DMS153 (cell line): ENCODE measurements around the gene CDHR3.
A peak's percentile ranks its signal among the peaks of the same experiment; 100 is the strongest.
"Not testable (repeated sequence)": the region's sequence is repeated elsewhere in the genome, so short reads cannot be mapped to it uniquely, and the experiment has no call there.

Experiments used
- DNase-seq: peaks from one replicate; lab custom pipeline; 2025; lab: John Stamatoyannopoulos, UW

The CDHR3 gene, protein sequence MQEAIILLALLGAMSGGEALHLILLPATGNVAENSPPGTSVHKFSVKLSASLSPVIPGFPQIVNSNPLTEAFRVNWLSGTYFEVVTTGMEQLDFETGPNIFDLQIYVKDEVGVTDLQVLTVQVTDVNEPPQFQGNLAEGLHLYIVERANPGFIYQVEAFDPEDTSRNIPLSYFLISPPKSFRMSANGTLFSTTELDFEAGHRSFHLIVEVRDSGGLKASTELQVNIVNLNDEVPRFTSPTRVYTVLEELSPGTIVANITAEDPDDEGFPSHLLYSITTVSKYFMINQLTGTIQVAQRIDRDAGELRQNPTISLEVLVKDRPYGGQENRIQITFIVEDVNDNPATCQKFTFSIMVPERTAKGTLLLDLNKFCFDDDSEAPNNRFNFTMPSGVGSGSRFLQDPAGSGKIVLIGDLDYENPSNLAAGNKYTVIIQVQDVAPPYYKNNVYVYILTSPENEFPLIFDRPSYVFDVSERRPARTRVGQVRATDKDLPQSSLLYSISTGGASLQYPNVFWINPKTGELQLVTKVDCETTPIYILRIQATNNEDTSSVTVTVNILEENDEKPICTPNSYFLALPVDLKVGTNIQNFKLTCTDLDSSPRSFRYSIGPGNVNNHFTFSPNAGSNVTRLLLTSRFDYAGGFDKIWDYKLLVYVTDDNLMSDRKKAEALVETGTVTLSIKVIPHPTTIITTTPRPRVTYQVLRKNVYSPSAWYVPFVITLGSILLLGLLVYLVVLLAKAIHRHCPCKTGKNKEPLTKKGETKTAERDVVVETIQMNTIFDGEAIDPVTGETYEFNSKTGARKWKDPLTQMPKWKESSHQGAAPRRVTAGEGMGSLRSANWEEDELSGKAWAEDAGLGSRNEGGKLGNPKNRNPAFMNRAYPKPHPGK

DNA sequence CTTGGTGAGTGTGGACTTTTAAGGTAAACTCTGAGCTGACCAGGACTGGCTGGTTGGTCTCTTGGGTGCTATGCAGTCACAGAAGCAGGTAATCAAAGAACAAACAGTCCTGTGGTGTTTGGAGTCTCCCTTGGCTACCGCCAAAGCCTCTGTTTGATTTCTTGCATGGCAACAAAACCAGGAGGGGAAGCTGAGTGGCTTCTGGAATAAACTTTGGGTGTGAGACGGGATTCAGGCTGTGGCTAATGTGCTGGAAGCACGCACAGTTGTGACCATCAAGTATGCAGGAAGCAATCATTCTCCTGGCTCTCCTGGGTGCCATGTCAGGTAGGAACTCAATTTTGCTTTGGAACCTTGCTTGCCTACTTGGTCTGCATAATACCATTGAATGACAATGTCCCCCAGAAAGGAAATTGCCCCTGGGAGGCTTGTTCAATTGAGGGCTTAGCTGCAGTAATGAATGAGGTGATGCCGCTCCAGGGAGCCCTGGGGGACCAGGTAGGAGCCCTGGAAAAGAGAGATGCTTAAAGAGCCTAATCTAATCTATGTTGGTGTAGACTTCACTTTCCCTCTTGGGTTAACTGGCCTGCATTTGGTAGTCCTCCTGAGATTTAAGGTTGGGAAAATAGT, at the start of gene CDHR3:
TSS of gene CDHR3 (plus strand) at position 227 of the 630 bp plus-strand sequence. CDS start at position 282, 55 bp downstream.
- peak; percentile 96 for DNase-seq

DNA sequence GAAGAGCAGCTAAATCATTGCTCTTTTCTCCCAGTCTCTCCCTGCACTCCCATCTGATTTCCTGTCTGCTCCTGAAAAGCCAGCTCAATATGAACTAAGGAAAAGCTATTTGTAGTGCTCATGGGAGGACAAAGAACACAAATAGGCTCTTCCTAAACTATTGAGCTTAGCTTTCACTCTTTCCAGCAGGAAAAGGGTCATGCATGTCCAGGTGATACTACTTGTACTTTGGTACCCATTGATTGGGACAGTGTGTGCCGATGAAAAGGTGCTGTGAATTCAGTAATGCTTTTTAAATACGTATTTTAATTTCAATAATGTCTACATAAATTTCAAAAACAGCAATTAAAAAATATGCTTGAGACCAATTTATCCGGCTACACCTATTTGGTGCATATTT, 49.1 kb upstream of the CDHR3 start:
- no peak for DNase-seq

DNA sequence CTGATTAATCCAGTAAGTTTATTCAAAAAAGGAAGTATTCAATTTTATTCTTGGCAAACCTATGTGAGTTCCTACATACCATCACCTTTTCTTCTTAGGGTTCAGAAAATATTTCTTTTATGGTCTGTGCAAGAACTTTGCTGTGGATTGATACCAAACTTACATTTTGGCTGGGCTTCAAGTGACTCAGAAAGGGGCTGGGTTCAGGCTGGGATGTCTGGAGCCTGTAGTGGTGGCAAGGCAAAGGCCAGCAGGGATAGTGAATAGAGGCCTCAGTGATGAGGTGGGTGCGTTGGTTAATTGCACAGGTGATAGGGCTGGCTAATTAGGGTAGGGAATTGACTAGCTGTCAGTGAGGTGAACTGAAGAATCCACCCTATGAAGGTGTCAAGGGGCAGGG, 46.5 kb upstream of the CDHR3 start:
- DNase-seq, result no peak

DNA sequence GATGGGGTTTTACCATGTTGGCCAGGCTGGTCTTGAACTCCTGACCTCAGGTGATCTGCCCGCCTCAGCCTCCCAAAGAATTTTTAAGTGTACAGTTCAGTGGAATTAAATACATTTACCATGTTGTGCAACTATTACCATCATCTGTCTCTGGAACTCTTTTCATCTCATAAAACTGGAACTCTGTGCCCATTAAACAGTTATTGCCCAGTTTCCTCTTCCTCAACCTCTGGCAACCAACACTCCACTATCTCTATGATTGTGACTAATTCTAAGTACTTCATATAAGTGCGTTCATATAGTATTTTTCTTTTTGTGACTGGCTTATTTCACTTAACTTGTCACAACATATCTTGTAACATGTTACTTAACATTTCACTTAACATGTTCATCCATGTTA, 45.4 kb upstream of the CDHR3 start:
- no peak for DNase-seq

DNA sequence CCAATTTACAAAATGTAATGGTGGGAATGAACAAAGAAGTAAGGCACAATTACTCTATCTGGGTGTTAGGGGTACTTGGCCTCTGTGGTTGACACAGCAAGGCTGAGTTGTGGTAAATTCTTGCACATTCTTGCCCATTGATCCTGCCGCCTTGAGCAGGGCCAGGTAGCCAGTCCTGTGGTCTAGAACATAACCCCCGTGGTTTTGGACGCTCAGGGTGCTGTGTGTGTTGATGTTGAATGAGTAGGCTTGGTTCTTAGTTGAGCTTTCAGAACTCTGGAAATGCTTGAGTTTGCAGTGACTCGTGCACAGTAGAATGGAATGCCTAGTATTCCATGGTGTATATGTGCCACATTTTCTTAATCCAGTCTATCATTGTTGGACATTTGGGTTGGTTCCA, 42.3 kb upstream of the CDHR3 start:
- no peak for DNase-seq

DNA sequence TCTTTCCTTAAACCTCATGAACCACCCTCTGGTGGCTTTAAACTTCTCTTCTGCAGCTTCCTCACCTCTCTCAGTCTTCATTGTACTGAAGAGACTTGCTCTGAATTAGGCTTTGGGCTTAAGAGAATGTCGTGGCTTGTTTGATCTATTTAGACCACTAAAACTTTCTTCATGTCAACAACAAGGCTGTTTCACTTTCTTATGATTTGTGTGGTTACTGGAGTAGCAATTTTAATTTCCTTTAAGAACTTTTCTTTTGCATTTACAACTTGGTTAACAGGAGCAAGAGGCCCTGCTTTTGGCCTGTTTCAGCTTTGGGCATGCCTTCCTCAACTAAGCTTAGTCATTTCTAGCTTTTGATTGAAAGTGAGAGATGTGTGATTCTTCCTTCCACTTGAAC, 38.1 kb upstream of the CDHR3 start:
- DNase-seq, result no peak

DNA sequence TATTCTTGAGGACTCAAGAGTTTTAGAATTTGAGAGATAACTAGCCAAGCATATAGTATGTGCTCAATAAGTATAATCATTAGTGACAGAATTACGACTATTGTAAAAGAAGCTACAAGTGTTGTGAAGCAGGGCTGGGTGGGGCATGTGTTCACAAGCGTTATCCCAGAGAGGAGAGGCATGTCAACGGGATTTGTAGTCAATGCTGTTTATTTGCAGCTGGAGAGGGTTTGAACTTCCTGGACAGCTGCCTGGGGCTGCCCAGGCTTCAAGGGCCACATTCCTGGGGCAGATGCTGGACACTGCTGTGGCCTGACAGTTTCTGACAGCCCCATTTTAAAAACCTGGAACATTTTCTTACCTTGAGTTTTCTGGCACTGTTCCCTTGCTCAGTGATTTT, 36.9 kb upstream of the CDHR3 start:
- no peak for DNase-seq

DNA sequence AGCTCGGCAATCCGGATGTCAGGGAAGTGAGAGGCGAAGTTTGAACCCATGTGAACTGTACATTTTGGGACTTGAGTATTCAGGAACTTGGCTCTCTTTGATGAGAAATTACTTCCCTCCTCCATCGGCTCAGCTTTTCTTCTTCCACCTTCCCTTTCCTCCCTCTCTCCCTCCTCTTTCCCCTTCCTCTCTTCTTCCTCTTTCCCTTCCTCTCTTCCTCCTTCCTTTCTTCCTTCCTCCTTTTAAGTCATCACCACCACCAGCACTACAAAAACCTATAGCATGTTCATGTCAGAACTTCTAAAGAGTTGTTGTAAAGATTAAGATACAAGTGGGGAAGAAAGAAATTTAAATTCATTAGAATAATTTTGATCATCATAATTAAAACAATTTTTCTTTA, 31.9 kb upstream of the CDHR3 start:
- no peak for DNase-seq

DNA sequence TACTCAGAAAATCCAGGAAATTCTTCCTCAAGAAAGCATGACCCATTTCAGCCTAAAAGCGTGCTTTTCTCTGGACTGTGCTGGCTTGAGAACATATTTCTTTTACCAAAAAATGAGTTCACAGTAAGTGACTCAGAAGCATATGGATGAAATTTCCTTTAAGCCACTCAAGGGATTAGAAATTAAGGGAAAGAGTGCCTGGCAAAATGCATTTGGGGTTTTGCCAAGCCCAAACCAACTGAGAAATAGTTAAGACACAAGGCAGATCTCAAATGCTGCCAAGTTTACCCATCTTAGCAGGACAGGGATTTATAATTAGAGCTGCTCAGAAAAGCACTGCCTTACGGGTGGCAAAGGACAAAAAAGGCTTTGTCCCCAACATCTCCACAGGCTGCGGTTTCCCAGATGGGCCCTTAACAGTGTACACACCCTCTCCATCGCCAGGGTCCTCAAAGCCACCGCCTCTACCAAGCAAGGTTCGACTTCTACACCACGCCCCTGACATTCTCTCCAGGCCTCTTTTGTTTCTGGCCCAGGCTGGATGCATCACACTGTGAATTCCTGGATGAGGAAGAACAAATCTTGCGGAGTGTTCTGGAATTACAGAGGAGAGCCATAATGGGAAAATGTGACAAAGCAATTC, 30.1 kb upstream of the CDHR3 start:
- DNase-seq, result no peak

DNA sequence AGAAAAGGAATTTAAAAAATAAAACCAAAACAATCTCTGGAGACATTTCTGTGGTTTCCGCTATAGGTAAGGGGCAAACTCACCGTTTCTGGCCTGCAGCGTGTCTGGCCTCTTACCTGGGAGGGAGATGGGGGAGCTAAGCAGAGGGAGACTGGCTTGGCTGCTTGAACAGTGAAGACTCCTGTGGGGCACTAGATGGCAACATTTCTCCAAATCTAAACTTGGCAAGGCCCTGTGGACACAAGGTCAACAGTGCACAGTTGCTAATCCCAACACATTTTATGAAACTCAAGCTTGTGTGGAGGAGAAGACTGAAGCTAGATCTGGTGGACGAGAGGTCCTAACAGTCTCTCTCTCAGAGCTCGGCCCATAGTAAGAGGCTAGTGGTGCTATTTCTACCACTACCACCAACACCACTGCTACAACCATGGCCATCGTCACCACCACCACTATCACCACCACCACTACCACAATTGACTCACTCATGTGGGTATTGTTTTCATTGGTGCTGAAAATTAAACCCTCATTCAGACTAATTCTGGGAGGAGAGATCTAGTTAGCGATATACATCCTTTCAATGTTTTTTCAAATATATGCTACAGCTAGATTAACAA, 28.4 kb upstream of the CDHR3 start:
- peak; percentile 89 for DNase-seq

DNA sequence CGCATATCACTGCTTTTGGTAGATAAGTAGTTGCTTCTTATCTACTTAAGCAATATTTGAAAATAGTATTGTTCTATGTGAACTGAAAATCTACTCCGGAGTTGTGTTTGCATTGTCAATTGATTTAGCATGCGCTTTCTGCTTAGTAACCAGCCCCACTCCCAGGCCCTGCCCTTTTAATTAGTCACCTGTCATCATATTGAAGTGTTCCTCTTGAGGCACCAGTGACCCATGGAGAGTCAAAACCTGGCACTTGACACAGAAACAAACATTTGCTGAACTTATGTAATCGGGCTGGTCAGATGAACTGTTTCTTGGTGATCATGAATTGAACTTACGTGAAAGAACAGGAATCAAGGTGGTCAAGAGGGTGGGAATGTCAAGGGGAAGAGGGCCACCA, 27.8 kb upstream of the CDHR3 start:
- peak; percentile 90 for DNase-seq

DNA sequence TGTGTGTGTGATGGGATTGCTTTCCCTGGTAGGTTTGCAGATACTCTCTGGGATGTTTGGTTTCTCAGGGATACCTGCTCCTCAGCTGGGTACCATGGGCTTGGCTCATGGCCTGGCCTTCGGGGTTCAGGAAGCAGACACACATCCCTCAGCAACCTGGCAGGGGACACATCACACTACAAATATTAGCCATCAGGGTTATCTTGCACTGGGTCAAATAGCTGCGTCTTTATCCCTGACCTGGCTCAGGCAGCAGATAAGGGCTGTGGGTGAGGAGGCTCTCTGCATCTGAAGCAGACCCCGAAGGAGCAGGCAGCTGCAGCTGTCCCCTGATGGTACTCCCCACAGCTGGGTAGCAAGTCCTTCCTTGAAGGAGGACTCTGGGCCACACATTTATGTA, 25.7 kb upstream of the CDHR3 start:
- no peak for DNase-seq

DNA sequence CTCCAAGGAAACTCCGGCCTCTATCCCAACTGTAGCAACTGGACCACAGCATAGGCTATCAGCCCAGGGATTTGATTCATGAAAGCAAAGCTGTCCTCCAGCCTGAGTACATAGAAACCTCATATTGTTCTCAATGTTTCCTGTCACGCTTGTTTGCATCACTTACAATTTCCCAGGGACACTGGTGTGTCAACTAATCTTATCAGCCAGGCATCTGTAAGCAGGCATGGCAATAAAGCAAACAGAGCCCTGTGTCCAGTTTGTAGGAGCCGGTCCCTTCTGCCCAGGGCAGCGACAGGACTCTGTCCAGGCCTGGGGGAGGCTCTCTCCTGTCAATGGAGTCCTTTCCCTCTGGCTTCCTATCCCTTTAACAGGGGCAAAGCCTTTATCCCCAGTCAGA, 23.0 kb upstream of the CDHR3 start:
- DNase-seq, result peak; percentile 88

DNA sequence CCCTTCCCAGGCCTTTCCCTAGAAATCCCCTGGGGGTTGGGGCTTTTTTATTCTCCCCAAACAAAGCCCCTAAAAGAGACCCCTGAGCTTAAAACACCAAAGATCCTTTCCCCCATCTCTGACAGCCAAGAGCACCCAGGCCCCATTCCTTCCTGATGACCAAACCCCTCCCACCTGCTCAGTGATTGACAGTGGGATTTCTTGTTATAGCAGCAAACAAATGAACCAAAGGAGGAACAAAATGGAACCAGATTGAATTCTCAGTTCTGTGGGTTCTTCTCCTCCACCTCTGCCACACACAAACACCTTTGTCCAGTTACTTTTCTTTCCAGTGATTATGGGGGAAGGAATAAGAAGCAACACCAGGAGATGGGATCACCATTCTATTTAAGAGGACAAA, 21.5 kb upstream of the CDHR3 start:
- no peak for DNase-seq

DNA sequence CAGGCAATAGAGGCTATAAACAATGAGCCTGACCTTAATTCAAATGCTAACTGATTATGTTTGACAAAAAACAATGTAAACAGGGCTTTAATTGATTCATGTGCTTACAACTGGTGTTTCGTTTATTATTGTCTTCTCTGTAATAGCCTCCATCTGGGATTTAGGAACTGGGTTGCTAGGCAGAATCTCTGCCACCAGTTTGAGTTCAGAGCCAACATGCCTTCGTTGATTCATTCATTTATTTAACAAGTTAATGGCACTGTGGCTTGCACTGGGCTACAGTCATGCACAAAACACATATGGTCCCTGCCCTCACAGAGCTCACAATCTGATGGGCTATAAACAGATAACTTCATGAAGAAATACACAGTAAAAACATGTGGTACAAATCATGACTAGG, 19.6 kb upstream of the CDHR3 start:
- DNase-seq, result no peak

DNA sequence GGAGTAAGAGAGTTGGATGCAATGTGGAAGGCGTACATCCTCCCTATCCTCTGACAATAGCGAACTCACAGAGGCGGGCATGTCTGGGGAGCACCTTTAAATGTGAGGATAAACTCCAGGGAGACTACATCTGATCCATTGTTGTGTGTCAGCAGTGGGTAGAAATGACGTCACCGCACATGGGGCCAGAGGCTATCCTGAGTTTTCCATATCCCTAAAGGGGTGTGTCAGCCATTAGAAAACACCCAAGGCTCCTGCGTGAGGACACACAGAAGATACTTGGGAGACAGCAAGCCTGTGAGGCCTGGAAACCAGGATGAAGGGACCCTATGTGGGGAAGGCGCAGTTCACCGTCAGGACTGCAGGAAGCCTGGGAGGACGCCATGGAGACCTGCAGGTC, 17.2 kb upstream of the CDHR3 start:
- no peak for DNase-seq

DNA sequence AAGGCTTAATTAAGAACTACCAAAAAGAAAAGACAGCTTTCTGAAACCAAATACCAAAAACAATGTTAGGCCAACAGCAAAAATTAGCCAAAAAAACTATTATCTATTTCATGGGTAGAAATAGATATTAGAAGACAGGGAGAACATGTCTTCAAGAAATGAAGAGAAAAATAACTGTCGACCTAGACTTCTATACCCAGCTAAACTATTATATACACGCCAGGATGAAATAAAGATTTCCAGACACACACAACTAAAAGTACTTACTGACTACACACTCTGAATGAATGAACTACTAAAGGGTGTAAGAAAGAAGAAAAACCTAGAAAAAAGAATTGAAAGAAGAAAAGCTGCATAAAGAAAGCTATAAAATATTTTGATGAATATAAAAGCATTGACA, 11.5 kb upstream of the CDHR3 start:
- DNase-seq, result no peak

DNA sequence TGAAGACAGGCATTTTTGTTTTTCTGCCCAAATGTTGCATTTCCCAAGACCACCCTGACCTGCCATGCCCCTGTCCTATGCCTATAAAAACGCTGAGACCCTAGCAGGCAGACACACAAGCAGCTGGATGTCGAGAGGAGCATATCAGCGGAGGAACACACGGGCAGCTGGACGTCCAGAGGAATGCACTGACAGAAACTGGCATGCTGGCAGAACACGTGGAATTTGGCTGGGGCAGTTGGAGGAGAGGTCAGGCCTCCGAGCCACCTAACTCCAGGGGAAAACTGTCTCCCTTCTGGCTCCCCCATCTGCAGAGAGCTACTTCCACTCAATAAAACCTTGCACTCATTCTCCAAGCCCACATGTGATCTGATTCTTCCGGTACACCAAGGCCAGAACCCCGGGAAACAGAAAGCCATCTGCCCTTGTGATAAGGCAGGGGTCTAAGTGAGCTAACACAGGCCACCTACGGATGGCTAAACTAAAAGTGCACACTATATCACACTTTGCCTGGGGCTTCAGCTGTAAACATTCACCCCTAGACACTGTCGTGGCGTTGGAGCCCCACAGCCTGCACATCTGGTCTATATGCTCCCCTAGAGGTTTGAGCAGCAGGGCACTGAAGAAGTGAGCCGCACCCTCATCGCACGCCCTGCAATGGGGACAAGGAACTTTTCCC, 10.0 kb upstream of the CDHR3 start:
- DNase-seq, result no peak

DNA sequence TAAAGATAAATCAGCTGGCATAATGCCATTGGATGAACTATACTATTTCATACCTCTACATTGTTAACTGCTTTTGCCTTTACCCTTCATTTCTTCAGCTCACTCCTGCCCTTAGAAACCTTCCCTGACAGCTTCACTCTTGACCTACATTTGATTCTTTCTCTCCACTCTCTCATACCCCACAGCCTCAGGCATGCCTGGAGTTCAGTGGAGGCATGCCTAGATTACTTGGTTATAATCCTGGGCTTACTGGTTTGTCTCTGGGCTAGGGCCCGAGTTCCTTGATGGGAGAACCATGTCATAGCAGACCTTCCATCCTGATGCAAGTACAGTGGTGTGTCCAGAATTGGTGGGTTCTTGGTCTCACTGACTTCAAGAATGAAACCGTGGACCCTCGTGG, 8.4 kb upstream of the CDHR3 start:
- no peak for DNase-seq

DNA sequence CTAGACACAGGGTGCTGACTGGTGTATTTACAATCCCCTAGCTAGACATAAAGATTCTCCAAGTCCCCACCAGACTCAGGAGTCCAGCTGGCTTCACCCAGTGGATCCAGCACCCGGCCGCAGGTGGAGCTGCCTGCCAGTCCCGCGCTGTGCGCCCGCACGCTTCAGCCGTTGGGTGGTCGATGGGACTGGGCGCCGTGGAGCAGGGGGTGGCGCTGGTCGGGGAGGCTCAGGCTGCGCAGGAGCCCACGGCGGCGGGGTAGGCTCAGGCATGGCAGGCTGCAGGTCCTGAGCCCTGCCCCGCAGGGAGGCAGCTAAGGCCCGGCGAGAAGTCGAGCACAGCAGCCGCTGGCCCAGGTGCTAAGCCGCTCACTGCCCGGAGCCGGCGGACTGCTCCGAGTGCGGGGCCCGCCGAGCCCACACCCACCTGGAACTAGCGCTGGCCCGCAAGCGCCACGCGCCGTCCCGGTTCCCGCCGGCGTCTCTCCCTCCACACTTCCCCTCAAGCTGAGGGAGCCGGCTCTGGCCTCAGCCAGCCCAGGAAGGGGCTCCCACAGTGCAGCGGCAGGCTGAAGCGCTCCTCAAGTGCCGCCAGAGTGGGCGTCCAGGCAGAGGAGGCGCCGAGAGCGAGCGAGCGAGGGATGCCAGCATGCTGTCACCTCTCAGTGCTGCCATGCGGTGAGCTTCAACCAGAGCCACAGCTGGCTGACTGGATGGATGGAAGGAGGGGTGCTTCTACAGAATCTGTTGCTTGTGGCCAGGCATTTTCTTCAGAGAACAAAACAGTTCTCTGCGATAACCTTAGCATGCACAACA, 7.2 kb upstream of the CDHR3 start:
- DNase-seq, result not testable (repeated sequence)
